Astrocyte (in vitro differentiated cells and primary cell): ENCODE results near the gene MOCS3.

Source experiments
- EZH2 ChIP-seq: IDR thresholded peaks from 2 replicates; pipeline ENCODE4 v1.6.1; 2012; ENCODE audit warnings: mild to moderate bottlenecking, low read length, inconsistent platforms; ENCODE audit not compliant: insufficient read depth
- TF ChIP-seq, protein P1 (sequence below): IDR thresholded peaks from 2 replicates; pipeline ENCODE4 v1.5.1; 2011; ENCODE audit warnings: low read depth, mild to moderate bottlenecking, inconsistent platforms, low read length, moderate library complexity; ENCODE audit not compliant: insufficient read depth

DNA sequence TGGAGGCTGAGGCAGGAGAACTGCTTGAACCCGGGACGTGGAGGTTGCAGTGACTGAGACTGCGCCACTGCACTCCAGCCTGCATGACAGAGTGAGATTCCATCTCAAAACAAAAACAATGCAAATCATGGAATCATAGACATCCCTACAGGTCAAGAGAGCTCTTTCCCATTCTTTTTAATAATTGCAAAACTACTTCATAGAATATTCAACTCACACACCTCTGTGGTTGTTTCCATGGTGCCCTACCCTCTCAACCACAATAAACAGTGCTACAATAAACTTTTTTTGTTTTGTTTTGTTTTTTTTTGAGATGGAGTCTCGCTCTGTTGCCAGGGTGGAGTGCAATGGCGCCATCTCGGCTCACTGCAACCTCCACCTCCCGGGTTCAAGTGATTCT, 15.5 kb upstream of the MOCS3 start:
- TF ChIP-seq, protein P1, sequence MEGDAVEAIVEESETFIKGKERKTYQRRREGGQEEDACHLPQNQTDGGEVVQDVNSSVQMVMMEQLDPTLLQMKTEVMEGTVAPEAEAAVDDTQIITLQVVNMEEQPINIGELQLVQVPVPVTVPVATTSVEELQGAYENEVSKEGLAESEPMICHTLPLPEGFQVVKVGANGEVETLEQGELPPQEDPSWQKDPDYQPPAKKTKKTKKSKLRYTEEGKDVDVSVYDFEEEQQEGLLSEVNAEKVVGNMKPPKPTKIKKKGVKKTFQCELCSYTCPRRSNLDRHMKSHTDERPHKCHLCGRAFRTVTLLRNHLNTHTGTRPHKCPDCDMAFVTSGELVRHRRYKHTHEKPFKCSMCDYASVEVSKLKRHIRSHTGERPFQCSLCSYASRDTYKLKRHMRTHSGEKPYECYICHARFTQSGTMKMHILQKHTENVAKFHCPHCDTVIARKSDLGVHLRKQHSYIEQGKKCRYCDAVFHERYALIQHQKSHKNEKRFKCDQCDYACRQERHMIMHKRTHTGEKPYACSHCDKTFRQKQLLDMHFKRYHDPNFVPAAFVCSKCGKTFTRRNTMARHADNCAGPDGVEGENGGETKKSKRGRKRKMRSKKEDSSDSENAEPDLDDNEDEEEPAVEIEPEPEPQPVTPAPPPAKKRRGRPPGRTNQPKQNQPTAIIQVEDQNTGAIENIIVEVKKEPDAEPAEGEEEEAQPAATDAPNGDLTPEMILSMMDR, result no peak
- no peak for TF ChIP-seq EZH2
